Stimulated activated naive B cell treated with anti-CD40 and anti-IgM and Interleukin-4, amounts not matched to agents 10 μg/mL and 1 μg/mL and 100 μg/mL, for 72 hours (primary cell): Measurements from ENCODE around the gene GRIK2.

Experiments used
- ATAC-seq, 2 donors: fragments of 150-1000 bp; cut with Tn5 transposase; replicated peaks; 2 replicates each; pipeline ENCODE4 v1.10.0; 2021; ENCODE audit warnings: moderate library complexity in 1 of 2
- DNase-seq: peaks from one replicate; pipeline ENCODE4 v3.0.0; 2021
- H3K27ac Mint-ChIP-seq: one replicate; pipeline ENCODE4 v1.8.0; 2022; ENCODE audit warnings: mild to moderate bottlenecking, mixed read lengths
- H3K27me3 Mint-ChIP-seq, 2 donors: one replicate each; pipeline ENCODE4 v1.8.0; 2022; ENCODE audit warnings: mixed read lengths in 2 of 2
- H3K36me3 Mint-ChIP-seq, 2 donors: one replicate each; pipeline ENCODE4 v1.8.0; 2022; ENCODE audit warnings: mixed read lengths in 2 of 2, mild to moderate bottlenecking in 1 of 2
- H3K4me1 Mint-ChIP-seq, 2 donors: one replicate each; pipeline ENCODE4 v1.8.0; 2022; ENCODE audit warnings: mixed read lengths in 2 of 2, mild to moderate bottlenecking in 1 of 2
- H3K4me3 Mint-ChIP-seq, 2 donors: one replicate each; pipeline ENCODE4 v1.8.0; 2022; ENCODE audit warnings: mild to moderate bottlenecking in 2 of 2, mixed read lengths in 2 of 2, moderate library complexity in 1 of 2
- H3K9me3 Mint-ChIP-seq, 2 donors: one replicate each; pipeline ENCODE4 v1.8.0; 2022; ENCODE audit warnings: mixed read lengths in 2 of 2, mild to moderate bottlenecking in 1 of 2

GRIK2 gene

GRCh38 chr6:101516578-101516977 lies 123.1 kb downstream of the GRIK2 start:
- Mint-ChIP-seq H3K4me3 (no peak overlapping the region), H3K9me3 (peaks cover 1 to 3% of the 10 kb centered on the region in 2 donors), H3K36me3 (no peaks in the 10 kb centered on the region), H3K27me3 (no peaks in the 10 kb centered on the region), H3K27ac (no peak overlapping the region), H3K4me1 (no peaks in the 10 kb centered on the region)
- DNase-seq = no peak
- no peak for ATAC-seq

GRCh38 chr6:101517632-101518031 lies 124.1 kb downstream of the GRIK2 start:
- Mint-ChIP-seq H3K4me3 (no peak overlapping the region), H3K4me1 (no peaks in the 10 kb centered on the region), H3K36me3 (no peaks in the 10 kb centered on the region), H3K9me3 (peaks cover 1 to 3% of the 10 kb centered on the region in 2 donors), H3K27ac (no peak overlapping the region), H3K27me3 (no peaks in the 10 kb centered on the region)
- DNase-seq = no peak
- ATAC-seq = no peak

- H3K4me3 Mint-ChIP-seq = no peak overlapping the region
- H3K4me1 Mint-ChIP-seq = no peaks in the 10 kb centered on the region
- ATAC-seq (no peak), DNase-seq (no peak)
- no peak overlapping the region for H3K27ac Mint-ChIP-seq
- no peaks in the 10 kb centered on the region for H3K27me3 Mint-ChIP-seq
- H3K9me3 Mint-ChIP-seq = peaks cover 0 to 2% of the 10 kb centered on the region in 2 donors
- no peaks in the 10 kb centered on the region for H3K36me3 Mint-ChIP-seq
Observed at GRCh38 chr6:101522254-101522653, 128.7 kb downstream of the GRIK2 start.

- DNase-seq (no peak), ATAC-seq (no peak)
- Mint-ChIP-seq H3K27me3 (no peaks in the 10 kb centered on the region), H3K27ac (no peak overlapping the region), H3K36me3 (no peaks in the 10 kb centered on the region), H3K4me3 (no peak overlapping the region), H3K4me1 (no peaks in the 10 kb centered on the region), H3K9me3 (peaks cover 0 to 2% of the 10 kb centered on the region in 2 donors)
Observed at GRCh38 chr6:101527467-101527866, 134.0 kb downstream of the GRIK2 start.

GRCh38 chr6:101528801-101529200 lies 135.3 kb downstream of the GRIK2 start:
- no peak for DNase-seq
- no peak for ATAC-seq
- no peaks in the 10 kb centered on the region for H3K36me3 Mint-ChIP-seq
- H3K4me1 Mint-ChIP-seq = no peaks in the 10 kb centered on the region
- peaks cover 0 to 2% of the 10 kb centered on the region in 2 donors for H3K9me3 Mint-ChIP-seq
- no peaks in the 10 kb centered on the region for H3K27me3 Mint-ChIP-seq
- no peak overlapping the region for H3K27ac Mint-ChIP-seq
- H3K4me3 Mint-ChIP-seq = no peak overlapping the region

- ATAC-seq (no peak), DNase-seq (no peak)
- no peak overlapping the region for H3K4me3 Mint-ChIP-seq
- H3K4me1 Mint-ChIP-seq = no peaks in the 10 kb centered on the region
- no peaks in the 10 kb centered on the region for H3K27me3 Mint-ChIP-seq
- no peak overlapping the region for H3K27ac Mint-ChIP-seq
- H3K36me3 Mint-ChIP-seq = no peaks in the 10 kb centered on the region
- H3K9me3 Mint-ChIP-seq = no peaks in the 10 kb centered on the region
Observed at GRCh38 chr6:101531538-101531937, 138.0 kb downstream of the GRIK2 start.

- no peak overlapping the region for H3K27ac Mint-ChIP-seq
- DNase-seq (no peak), ATAC-seq (no peak)
- H3K4me3 Mint-ChIP-seq = no peak overlapping the region
- no peaks in the 10 kb centered on the region for H3K4me1 Mint-ChIP-seq
- no peaks in the 10 kb centered on the region for H3K27me3 Mint-ChIP-seq
- no peaks in the 10 kb centered on the region for H3K9me3 Mint-ChIP-seq
- H3K36me3 Mint-ChIP-seq = no peaks in the 10 kb centered on the region
Observed at GRCh38 chr6:101534386-101534785, 140.9 kb downstream of the GRIK2 start.

GRCh38 chr6:101534821-101535220 lies 141.3 kb downstream of the GRIK2 start:
- H3K4me1 Mint-ChIP-seq = no peaks in the 10 kb centered on the region
- H3K36me3 Mint-ChIP-seq = no peaks in the 10 kb centered on the region
- H3K27ac Mint-ChIP-seq = no peak overlapping the region
- H3K27me3 Mint-ChIP-seq = no peaks in the 10 kb centered on the region
- DNase-seq (no peak), ATAC-seq (no peak)
- H3K9me3 Mint-ChIP-seq = no peaks in the 10 kb centered on the region
- no peak overlapping the region for H3K4me3 Mint-ChIP-seq

- no peaks in the 10 kb centered on the region for H3K4me1 Mint-ChIP-seq
- ATAC-seq = no peak
- H3K9me3 Mint-ChIP-seq = no peaks in the 10 kb centered on the region
- H3K27ac Mint-ChIP-seq = no peak overlapping the region
- H3K27me3 Mint-ChIP-seq = no peaks in the 10 kb centered on the region
- no peak overlapping the region for H3K4me3 Mint-ChIP-seq
- no peaks in the 10 kb centered on the region for H3K36me3 Mint-ChIP-seq
- no peak for DNase-seq
Observed at GRCh38 chr6:101537753-101538316, 144.3 kb downstream of the GRIK2 start.

GRCh38 chr6:101539510-101540245 lies 146.2 kb downstream of the GRIK2 start:
- Mint-ChIP-seq H3K27me3 (no peaks in the 10 kb centered on the region), H3K27ac (no peak overlapping the region), H3K36me3 (no peaks in the 10 kb centered on the region), H3K4me1 (no peaks in the 10 kb centered on the region), H3K9me3 (no peaks in the 10 kb centered on the region), H3K4me3 (no peak overlapping the region)
- ATAC-seq (no peak), DNase-seq (no peak)

- H3K27ac Mint-ChIP-seq = no peak overlapping the region
- no peaks in the 10 kb centered on the region for H3K9me3 Mint-ChIP-seq
- no peaks in the 10 kb centered on the region for H3K27me3 Mint-ChIP-seq
- no peak overlapping the region for H3K4me3 Mint-ChIP-seq
- no peak for ATAC-seq
- H3K4me1 Mint-ChIP-seq = no peaks in the 10 kb centered on the region
- no peak for DNase-seq
- H3K36me3 Mint-ChIP-seq = no peaks in the 10 kb centered on the region
Observed at GRCh38 chr6:101541894-101542293, 148.4 kb downstream of the GRIK2 start.

GRCh38 chr6:101543796-101544195 lies 150.3 kb downstream of the GRIK2 start:
- Mint-ChIP-seq H3K36me3 (no peaks in the 10 kb centered on the region), H3K9me3 (peaks cover 0 to 2% of the 10 kb centered on the region in 2 donors), H3K4me3 (no peak overlapping the region), H3K27me3 (no peaks in the 10 kb centered on the region), H3K27ac (no peak overlapping the region), H3K4me1 (no peaks in the 10 kb centered on the region)
- ATAC-seq = no peak
- no peak for DNase-seq

- Mint-ChIP-seq H3K27me3 (no peaks in the 10 kb centered on the region), H3K4me3 (no peak overlapping the region), H3K9me3 (peaks cover 0 to 6% of the 10 kb centered on the region in 2 donors), H3K4me1 (no peaks in the 10 kb centered on the region), H3K27ac (no peak overlapping the region), H3K36me3 (no peaks in the 10 kb centered on the region)
- no peak for DNase-seq
- ATAC-seq = no peak
Observed at GRCh38 chr6:101544286-101544685, 150.8 kb downstream of the GRIK2 start.

- no peaks in the 10 kb centered on the region for H3K4me1 Mint-ChIP-seq
- DNase-seq (no peak), ATAC-seq (no peak)
- H3K36me3 Mint-ChIP-seq = no peaks in the 10 kb centered on the region
- H3K4me3 Mint-ChIP-seq = no peak overlapping the region
- H3K27me3 Mint-ChIP-seq = no peaks in the 10 kb centered on the region
- H3K27ac Mint-ChIP-seq = no peak overlapping the region
- peaks cover 0 to 7% of the 10 kb centered on the region in 2 donors for H3K9me3 Mint-ChIP-seq
Observed at GRCh38 chr6:101545191-101545590, 151.7 kb downstream of the GRIK2 start.

GRCh38 chr6:101550451-101550850 lies 156.9 kb downstream of the GRIK2 start:
- ATAC-seq = no peak
- Mint-ChIP-seq H3K27ac (no peak overlapping the region), H3K9me3 (peaks cover 0 to 7% of the 10 kb centered on the region in 2 donors)

More at GRCh38 chr6:101550451-101550850, 156.9 kb downstream of the GRIK2 start:
- Mint-ChIP-seq H3K27me3 (no peaks in the 10 kb centered on the region), H3K36me3 (no peaks in the 10 kb centered on the region), H3K4me1 (no peaks in the 10 kb centered on the region), H3K4me3 (no peak overlapping the region)
- DNase-seq = no peak
